ENCODE results near the gene CAD.

- no peak for TF ChIP-seq CTCF (IDR thresholded peaks at IDR 0.05)
- no peak for TF ChIP-seq EP300 (IDR thresholded peaks at IDR 0.05)
Observed at GRCh38 chr2:27278010-27278409, 60.8 kb downstream of the CAD start.
